ENCODE data around the gene DOCK6. TPM values are rescaled to one million over a fixed set of nuclear protein-coding genes. Genes with fewer than 3 reads are reported as not detected.
A peak's percentile ranks its signal among the peaks of the same experiment; 100 is the strongest.

The DOCK6 gene
- total RNA-seq, 1 experiment from 2014 or later, result 82.4 TPM

- Histone ChIP-seq H3K27ac (ENCODE audit: low read depth, low read length) (no peak overlapping the region; the same call in 1 of the 2 replicates), H3K9me2 (ENCODE audit: insufficient read depth) (no peaks in the 10 kb centered on the region), H3K4me2 (ENCODE audit: low read length) (0 out of 2 replicates have a peak overlapping the region, but pooled peaks have one; percentile 19), H4K20me1 (ENCODE audit: insufficient read depth) (no peaks in the 10 kb centered on the region), H3K79me2 (ENCODE audit: insufficient read depth, low read length) (no peaks in the 10 kb centered on the region), H2AFZ (ENCODE audit: low read depth, low read length, poor library complexity, severe bottlenecking) (no peak overlapping the region), H3K4me1 (ENCODE audit: control insufficient read depth in 1 of 2, insufficient read depth in 2 of 2, low read length in 2 of 2) (peaks cover 13 to 20% of the 10 kb centered on the region in 2 experiments; a peak in 3 of 4 replicates), H3K9me3 (ENCODE audit: control insufficient read depth in 1 of 2, insufficient read depth in 1 of 2, low read depth in 1 of 2, low read length in 2 of 2) (no peaks in the 10 kb centered on the region), H3K27me3 (ENCODE audit: insufficient read depth, low read length) (no peaks in the 10 kb centered on the region), H3K9ac (ENCODE audit: low read length) (no peak overlapping the region; the same call in 1 of the 2 replicates), H3K36me3 (ENCODE audit: control insufficient read depth in 1 of 2, insufficient read depth in 2 of 2, low read length in 2 of 2) (peaks cover 0 to 3% of the 10 kb centered on the region in 2 experiments; a peak in 1 of 4 replicates), H3K4me3 (replicated peaks in 1 of 2; ENCODE audit: low read depth in 1 of 2, low read length in 2 of 2) (no peak overlapping the region)
- ChIA-PET CTCF (interaction anchor here (0.8 to 1.8 kb wide), 5 partner anchors 47 to 267 kb away, joined by 3 to 11 read pairs (median 3); no protein-coding TSS in a partner anchor), POLR2A (no interaction called here), RAD21 (ENCODE audit: low non-redundant PET in 1 of 2, low total read pairs in 2 of 2, uncharacterized antibody in 2 of 2, unreplicated experiment in 2 of 2) (interaction anchor here in 1 of 2 experiments (0.5 to 1.8 kb wide), 2 partner anchors 65 to 77 kb away, joined by 4 to 5 read pairs; no protein-coding TSS in a partner anchor)
- ATAC-seq, result peak; percentile 88
- no peak for TF ChIP-seq ZBTB33 (IDR thresholded peaks at IDR 0.05; ENCODE audit: extremely low read depth, insufficient replicate concordance, low read length)
- TF ChIP-seq FOSL1 (IDR thresholded peaks at IDR 0.05; ENCODE audit: low read depth), result no peak
- TF ChIP-seq CBX3 (IDR thresholded peaks at IDR 0.05; ENCODE audit: low read depth), result no peak
- no peak for TF ChIP-seq ELF1 (IDR thresholded peaks at IDR 0.05; ENCODE audit: borderline replicate concordance, low read depth)
- TF ChIP-seq MAX (IDR thresholded peaks at IDR 0.05), result no peak
- peak; percentile 89 for TF ChIP-seq RAD21 (IDR thresholded peaks at IDR 0.05; ENCODE audit: low read depth)
- TF ChIP-seq CTCF (IDR thresholded peaks at IDR 0.05 in 2 of 3, conservative IDR thresholded peaks at IDR 0.05 in 1 of 3; ENCODE audit: borderline replicate concordance in 1 of 3, insufficient read depth in 1 of 3, low read depth in 2 of 3, low read length in 2 of 3), result peak; percentile 69 to 83 (median 77); a peak in 5 of 6 replicates
- TF ChIP-seq SP1 (IDR thresholded peaks at IDR 0.05; ENCODE audit: low read depth), result no peak
- BruUV-seq (replicated peaks), result no TSS peak
- intact Hi-C loops (cut with micrococcal nuclease), result loop anchor here (1.0 to 5.0 kb wide), 4 partner anchors 66 to 266 kb away; no protein-coding TSS in a partner anchor
- no peak for DNase-seq (ENCODE audit: low read depth, low spot score)
These were observed 58.9 kb downstream of the DOCK6 start for GRCh38 chr19:11203194-11204075.
